Thoracic aorta (tissue), 2 donors: ENCODE results near the gene ZNF417. TPM values are rescaled to one million over a fixed set of nuclear protein-coding genes. Genes with fewer than 3 reads are reported as not detected.
"Not testable (repeated sequence)": the region's sequence is repeated elsewhere in the genome, so short reads cannot be mapped to it uniquely, and the experiment has no call there.

Source experiments
- ATAC-seq: fragments of 150-250 bp; one replicate; pipeline ENCODE4 v1.8.0; 2017; ENCODE audit warnings: low read depth; ENCODE audit not compliant: insufficient number of reproducible peaks, low FRiP score
- DNase-seq: peaks from one replicate; pipeline ENCODE4 v3.0.0-alpha.2; 2020; ENCODE audit warnings: low spot score
- H3K27ac ChIP-seq, 2 donors: fragments of 200-600 bp; sonication (generic); 1 replicate in 1 of 2; 2 replicates in 1 of 2; pipeline ENCODE4 v1.5.1; 2016; ENCODE audit warnings: mild to moderate bottlenecking in 2 of 2, moderate library complexity in 2 of 2
- H3K27me3 ChIP-seq: fragments of 200-600 bp; sonication (generic); replicated peaks from 2 replicates; pipeline ENCODE4 v1.6.0; 2016; ENCODE audit warnings: mild to moderate bottlenecking; ENCODE audit not compliant: insufficient read depth
- H3K36me3 ChIP-seq: fragments of 200-600 bp; sonication (generic); one replicate; pipeline ENCODE4 v1.5.1; 2016
- H3K4me1 ChIP-seq, 2 donors: fragments of 200-600 bp; sonication (generic); 1 replicate in 1 of 2; 2 replicates in 1 of 2; pipeline versions ENCODE4 v1.5.1 to v1.6.0; 2016; ENCODE audit warnings: low read depth in 2 of 2, mild to moderate bottlenecking in 1 of 2; ENCODE audit not compliant: control insufficient read depth in 1 of 2
- H3K4me3 ChIP-seq: fragments of 200-600 bp; sonication (generic); 2 replicates; pipeline ENCODE4 v1.5.1; 2016; ENCODE audit warnings: mild to moderate bottlenecking
- H3K9me3 ChIP-seq: fragments of 200-600 bp; sonication (generic); 2 replicates; pipeline ENCODE4 v1.5.1; 2016
- CTCF ChIP-seq: fragments of 200-600 bp; sonication (generic); IDR thresholded peaks from one replicate; pipeline ENCODE4 v1.5.1; 2019; ENCODE audit warnings: antibody characterized with exemption
- total RNA-seq, 2 donors: library from RNA; depleted of rRNA; stranded (reverse); fragments of >200 nt; gene quantifications; one replicate each; pipeline versions ENCODE4 v1.1.0 to v1.2.3, GENCODE V29; 2016

Gene ZNF417
- total RNA-seq, 2 donors from 2014 or later: 12.6 to 17.6 TPM

- no peak for TF ChIP-seq CTCF
- peaks cover 61% of the 10 kb centered on the region for H3K9me3 ChIP-seq
- DNase-seq (no peak), ATAC-seq (no peak)
- H3K27me3 ChIP-seq: no peaks in the 10 kb centered on the region
- no peaks in the 10 kb centered on the region for H3K4me1 ChIP-seq
- no peak overlapping the region for H3K27ac ChIP-seq
- peaks cover 26% of the 10 kb centered on the region for H3K36me3 ChIP-seq
- H3K4me3 ChIP-seq: no peak overlapping the region
Measured at GRCh38 chr19:57905258-57905657, 11.1 kb downstream of the ZNF417 start.

DNA sequence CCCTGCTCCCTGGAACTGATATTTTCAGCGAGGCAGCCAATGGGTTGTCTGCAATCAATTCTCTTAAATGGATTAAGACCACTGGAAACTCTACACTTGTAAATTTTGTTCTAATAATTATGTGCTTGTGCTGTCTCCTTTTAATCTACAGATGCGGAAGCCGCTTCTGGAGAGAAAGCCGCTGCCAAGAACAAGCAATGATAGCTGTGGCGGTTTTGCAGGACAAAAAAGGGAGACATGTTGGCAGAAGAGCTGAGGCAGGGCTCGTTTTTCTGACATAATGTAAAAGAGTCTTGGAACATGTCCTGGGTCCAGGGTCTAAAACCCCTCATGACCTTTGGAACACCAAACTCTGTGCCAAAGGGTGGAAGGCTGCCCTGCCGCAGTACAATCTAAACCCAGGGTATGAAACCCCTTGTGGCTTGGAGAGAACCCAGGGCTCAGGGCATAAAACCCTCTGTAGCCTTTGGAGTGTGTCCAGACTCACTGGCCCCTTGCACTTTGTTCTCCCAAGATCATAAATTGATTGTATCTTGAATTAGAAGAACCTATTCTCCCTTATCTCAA lies 12.7 kb downstream of the ZNF417 start:
- Histone ChIP-seq H3K27me3 (no peaks in the 10 kb centered on the region), H3K27ac (no peak overlapping the region), H3K36me3 (peaks cover 18% of the 10 kb centered on the region), H3K4me1 (no peaks in the 10 kb centered on the region), H3K4me3 (no peak overlapping the region), H3K9me3 (peaks cover 61% of the 10 kb centered on the region)
- ATAC-seq (no peak), DNase-seq (no peak)
- no peak for TF ChIP-seq CTCF

DNA sequence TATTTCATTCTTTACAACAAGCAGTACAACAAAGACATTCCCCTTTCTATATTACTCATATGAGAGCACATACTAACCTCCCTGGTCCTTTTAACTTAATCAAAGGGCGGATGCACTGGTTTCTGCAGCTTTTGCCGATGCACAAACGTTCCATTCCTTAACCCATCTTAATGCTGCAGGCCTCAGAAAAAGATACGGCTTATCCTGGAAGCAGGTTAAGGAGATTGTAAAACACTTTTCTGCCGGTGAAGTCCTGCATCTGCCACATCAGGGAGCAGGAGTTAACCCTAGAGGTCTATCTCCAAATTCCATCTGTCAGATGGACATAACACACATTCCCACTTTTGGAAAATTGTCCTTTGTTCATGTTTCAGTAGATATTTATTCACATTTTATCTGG lies 16.1 kb downstream of the ZNF417 start:
- Histone ChIP-seq H3K4me3 (no peak overlapping the region), H3K36me3 (peaks cover 4% of the 10 kb centered on the region), H3K9me3 (peaks cover 35% of the 10 kb centered on the region), H3K27ac (no peak overlapping the region), H3K4me1 (no peaks in the 10 kb centered on the region), H3K27me3 (no peaks in the 10 kb centered on the region)
- ATAC-seq (no peak), DNase-seq (no peak)
- no peak for TF ChIP-seq CTCF

DNA sequence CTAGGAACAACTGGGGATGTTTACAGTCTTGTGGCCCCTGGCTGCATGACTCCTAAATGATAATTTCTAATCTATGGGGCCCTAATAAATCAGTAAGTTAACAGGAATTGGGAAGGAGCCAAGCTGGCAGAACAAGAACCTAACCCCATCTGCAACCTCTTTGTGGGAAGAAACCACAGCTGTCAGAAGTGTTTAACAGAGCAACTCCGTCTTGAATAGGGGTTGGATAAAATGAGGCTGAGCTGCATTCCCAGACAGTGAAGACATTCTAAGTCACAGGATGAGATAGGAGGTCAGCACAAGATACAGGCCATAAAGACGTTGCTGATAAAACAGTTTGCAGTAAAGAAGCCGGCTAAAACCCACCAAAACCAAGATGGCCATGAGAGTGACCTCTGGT lies 25.7 kb downstream of the ZNF417 start:
- not testable (repeated sequence) for H3K4me1 ChIP-seq

DNA sequence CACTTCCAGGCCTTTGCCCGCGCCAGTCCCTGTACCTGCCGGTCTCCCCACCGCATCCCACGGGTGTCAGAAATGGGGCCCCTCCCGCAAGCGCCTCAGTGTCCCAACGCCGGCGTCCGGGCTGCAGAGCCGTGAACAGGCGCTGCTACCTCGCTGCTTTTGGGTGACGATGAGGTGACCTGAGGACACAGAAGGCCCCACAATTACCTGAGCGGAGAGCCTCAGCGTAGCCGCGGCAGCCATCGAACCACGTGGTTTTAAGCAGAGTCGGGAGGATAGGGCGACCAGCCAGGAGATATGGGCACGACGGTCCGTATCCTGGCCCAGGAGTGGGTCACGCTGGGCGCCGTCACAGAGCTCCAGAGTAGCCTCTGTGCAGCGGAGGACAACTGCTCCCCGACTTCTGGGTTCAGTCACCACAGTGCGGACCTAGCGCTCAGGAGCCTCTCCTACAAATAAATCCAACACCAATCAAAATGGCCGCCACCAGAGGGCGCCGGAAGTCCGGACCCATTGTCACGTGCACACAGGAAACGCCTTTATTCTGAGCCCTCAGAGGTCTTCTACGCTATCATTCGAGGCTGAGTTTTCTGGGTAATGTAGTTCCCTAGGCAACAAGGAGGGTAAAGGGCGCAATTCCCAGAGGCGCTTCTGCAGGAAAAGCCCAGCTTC lies 27.7 kb downstream of the ZNF417 start, which contains the start of gene ZNF814:
Gene ZNF814 (minus strand): TSS at position 478 of the 672 bp plus-strand sequence. CDS start 235 bp downstream, at position 243.
- no peak for ATAC-seq
- peak; percentile 3 for DNase-seq

More for the DNA sequence above, 25.7 kb downstream of the ZNF417 start:
- not testable (repeated sequence) for H3K36me3 ChIP-seq, H3K27me3 ChIP-seq, H3K9me3 ChIP-seq, DNase-seq, H3K4me3 ChIP-seq, H3K27ac ChIP-seq, ATAC-seq

More for the DNA sequence above, 27.7 kb downstream of the ZNF417 start, which contains the start of gene ZNF814:
- TF ChIP-seq CTCF: peak; percentile 26
- H3K36me3 ChIP-seq: no peaks in the 10 kb centered on the region
- H3K4me1 ChIP-seq: no peaks in the 10 kb centered on the region
- no peaks in the 10 kb centered on the region for H3K27me3 ChIP-seq
- H3K9me3 ChIP-seq: no peaks in the 10 kb centered on the region
- H3K27ac ChIP-seq: no peak within 1 kb of the TSS
- H3K4me3 ChIP-seq: peak within 1 kb of the TSS; percentile 76
